MG63 (cell line): ENCODE results near the gene CXorf65. TPM values are rescaled to one million over a fixed set of nuclear protein-coding genes. Genes with fewer than 3 reads are reported as not detected.

ENCODE experiments used
- total RNA-seq: library from RNA; depleted of rRNA; stranded (reverse); fragments of >200 nt; shearing (Covaris generic); gene quantifications from 2 replicates; pipeline ENCODE4 v1.2.3, GENCODE V29; 2014; ENCODE audit warnings: low replicate concordance; rRNA removed

CXorf65 gene
- total RNA-seq, 1 experiment from 2014 or later, result not detected

Other genes starting within 250 kb of the CXorf65 start
- not detected in 2 replicates for gene TEX11, start 198.0 kb downstream of the CXorf65 start, total RNA-seq
- not detected in 2 replicates for gene SLC7A3, start 175.6 kb downstream of the CXorf65 start, total RNA-seq
- gene SNX12, start 38.4 kb downstream of the CXorf65 start, total RNA-seq, result 35.4 and 101 TPM in 2 replicates
- gene FOXO4, start 10.9 kb downstream of the CXorf65 start, total RNA-seq, result 3.8 and 4.9 TPM in 2 replicates
- gene IL2RG, start 4.8 kb upstream of the CXorf65 start, total RNA-seq, result not detected in 2 replicates
- gene MED12, start 11.9 kb upstream of the CXorf65 start, total RNA-seq, result 9.3 and 11.1 TPM in 2 replicates
- gene NLGN3, start 38.1 kb upstream of the CXorf65 start, total RNA-seq, result 0.07 and 0.10 TPM in 2 replicates
- gene GJB1, start 116.5 kb upstream of the CXorf65 start, total RNA-seq, result not detected in 2 replicates
- 2.7 and 10.0 TPM in 2 replicates for gene ZMYM3, start 147.4 kb upstream of the CXorf65 start, total RNA-seq
- gene NONO, start 176.9 kb upstream of the CXorf65 start, total RNA-seq, result 471 and 489 TPM in 2 replicates
- gene ITGB1BP2, start 195.0 kb upstream of the CXorf65 start, total RNA-seq, result 0.86 and 0.92 TPM in 2 replicates